HG03108 (cell line): ENCODE measurements around the gene HDAC4.
"Not testable (repeated sequence)": the region's sequence is repeated elsewhere in the genome, so short reads cannot be mapped to it uniquely, and the experiment has no call there.

ENCODE experiments used
- ATAC-seq: cut with Tn5 transposase; IDR thresholded peaks from one replicate; pipeline ENCODE4 v1.9.1; 2021; ENCODE audit warnings: moderate library complexity; ENCODE audit not compliant: unreplicated experiment

HDAC4 gene

DNA sequence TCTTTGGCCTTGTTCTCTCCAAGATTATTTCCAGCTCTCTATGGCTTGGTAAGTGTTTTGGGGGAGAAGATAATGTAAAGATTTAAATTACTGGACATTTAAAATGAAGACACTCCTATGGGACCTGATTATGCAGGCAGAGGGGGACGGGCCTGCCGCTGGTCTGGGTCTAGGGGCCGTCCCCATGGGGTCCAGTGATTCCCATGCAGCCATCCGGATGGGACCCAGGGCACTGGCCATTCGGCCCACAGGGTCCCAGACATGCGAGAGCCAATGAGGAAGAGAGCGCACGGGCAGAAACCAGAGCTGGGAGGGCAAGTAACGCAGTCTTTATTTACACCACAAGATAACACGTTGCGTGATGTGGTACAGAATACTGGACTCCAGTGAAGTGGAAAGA, 353.0 kb downstream of the HDAC4 start:
- no peak for ATAC-seq

DNA sequence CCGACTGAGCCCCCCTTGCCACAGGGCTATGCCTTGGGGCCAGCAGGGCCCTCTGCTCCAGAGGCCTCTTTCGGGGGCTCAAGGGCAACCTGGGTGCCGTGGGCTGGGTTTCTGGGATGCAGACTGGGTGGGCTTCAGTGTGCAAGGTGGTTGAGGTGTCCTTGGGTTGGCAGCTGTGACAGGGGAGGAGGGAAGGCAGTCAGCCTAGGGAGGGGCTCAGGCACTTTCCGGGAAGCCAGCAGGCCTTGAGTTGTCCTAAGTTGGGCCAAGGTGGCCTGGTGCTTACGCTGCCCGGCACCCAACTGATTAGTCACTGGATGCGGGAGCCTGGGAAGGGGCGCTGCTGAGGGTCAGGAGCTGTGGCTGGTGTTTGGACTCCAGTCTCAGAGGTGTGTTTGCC, 353.4 kb downstream of the HDAC4 start:
- ATAC-seq: no peak

GRCh38 chr2:239046822-239047221, 354.0 kb downstream of the HDAC4 start:
- no peak for ATAC-seq

DNA sequence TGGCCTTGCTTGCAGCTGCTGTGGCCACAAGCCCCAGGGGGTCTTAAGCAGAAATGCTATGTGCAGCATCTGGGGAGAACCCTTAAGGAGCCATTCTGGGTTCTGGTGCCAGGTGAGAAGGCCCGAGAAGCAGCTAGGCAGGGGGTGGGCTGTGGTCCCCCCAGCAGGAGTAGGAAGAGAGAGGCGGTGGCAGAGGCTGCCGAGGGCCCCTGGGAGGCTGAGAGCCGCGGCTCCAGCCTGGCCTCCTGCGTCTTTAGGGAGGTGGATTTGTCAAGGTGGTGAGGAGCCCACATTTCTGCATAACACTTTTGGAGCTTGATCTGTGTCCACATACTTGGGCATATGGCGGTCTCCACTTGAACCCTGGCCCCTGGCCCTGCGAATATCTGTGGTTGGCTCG, 356.5 kb downstream of the HDAC4 start:
- ATAC-seq: no peak

DNA sequence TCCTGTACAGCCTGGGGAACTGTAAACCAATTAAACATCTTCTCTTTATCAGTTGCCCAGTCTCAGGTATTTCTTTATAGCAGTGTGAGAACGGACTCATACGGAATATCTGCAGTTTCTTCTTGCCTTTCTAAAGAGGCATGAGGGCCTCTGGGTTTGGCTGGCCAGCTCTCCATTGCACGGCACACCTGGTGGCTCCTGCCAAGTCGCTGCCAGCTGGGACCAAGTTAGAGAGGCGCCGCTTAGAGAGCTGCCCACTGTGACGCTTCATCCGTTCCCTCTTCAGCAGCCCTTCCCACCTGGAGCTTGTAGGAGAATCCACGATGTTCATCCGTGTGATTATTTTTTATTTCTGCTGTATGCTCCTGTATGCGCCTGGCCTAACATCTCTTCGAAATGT, 357.5 kb downstream of the HDAC4 start:
- no peak for ATAC-seq

DNA sequence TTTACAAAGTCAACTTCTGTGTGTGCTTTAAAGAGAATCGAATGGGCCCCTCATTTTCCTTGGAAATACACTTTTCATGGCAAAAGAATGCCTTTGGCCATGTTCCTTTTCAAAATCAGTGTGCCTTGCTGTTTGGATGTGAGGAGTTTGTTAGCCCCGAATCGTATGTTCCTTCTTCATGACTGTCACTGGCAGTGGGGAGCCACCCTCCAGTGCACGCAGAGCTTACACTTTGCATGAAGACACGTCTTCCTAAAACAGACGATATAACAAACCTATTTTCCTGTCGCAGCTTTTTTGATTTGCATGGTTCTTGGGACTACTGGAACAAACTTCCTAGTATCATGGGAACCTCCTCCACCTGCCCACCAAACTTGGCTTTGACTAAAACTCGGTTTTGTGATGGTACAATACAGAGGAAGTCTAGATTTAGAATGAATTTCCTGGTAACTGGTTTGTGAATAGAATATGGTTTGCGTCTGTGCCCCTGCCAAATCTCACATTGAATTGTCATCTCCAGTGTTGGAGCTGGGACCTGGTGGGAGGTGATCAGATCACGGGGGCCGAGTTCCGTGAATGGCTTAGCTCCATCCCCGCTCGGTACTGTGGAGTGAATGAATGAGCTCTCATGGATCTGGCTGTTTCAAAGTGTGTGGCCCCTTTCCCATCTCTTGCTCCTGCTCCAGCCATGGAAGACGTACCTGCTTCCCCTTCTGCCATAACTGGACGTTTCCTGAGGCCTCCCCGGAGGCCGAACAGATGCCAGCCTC, 358.1 kb downstream of the HDAC4 start:
- no peak for ATAC-seq

DNA sequence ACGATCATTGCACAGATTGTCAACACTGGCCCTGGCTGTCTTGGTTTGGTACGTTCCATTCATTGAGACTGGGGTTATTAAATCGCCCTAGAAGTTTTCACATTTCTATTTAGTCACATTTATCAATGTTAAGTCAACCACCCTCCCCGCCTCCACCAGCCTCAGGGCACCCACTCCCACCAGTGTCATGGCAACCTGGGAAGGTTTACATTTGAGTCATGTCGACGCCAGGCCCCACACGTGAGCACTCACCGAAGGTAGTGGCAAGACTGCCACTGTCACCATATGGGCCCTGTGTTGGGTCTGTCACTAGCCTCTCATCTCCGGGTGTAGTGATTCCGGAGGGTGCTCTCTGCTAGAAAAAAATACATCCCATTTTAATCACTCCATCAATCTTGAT, 358.8 kb downstream of the HDAC4 start:
- no peak for ATAC-seq

GRCh38 chr2:239041062-239041461, 359.8 kb downstream of the HDAC4 start:
- no peak for ATAC-seq

DNA sequence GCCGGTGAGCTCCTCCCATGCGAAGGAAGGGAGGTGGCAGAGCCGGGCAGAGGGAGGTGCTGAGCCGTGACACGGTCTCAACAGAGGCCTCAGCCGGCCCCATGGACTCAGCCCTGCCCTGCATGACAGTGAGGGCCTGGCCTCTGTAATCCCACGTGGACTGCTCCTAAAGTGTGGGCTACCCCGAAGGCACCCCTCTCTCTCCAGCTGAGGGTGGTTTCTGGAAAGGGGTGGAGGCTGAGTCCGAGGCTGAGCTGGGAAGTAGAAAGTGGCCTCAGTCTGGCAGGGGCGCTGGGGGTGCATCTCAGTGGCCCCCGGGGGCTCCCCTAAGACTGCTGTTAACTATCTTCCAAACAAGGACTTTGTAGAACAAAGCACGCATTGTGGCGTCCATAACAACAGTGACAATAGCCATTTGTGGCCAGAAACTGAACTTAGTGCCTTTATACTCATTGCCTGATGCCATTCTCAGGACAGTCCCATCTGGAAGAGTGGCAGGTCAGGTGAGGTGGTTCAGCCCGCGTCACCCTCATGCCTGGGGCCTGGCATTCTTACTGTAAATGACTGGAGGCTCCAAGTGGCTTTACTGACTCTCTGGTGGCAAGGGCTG, 360.6 kb downstream of the HDAC4 start:
- no peak for ATAC-seq

GRCh38 chr2:239039479-239039861, 361.4 kb downstream of the HDAC4 start:
- ATAC-seq: no peak

GRCh38 chr2:239038773-239039478, 361.9 kb downstream of the HDAC4 start:
- ATAC-seq: no peak

DNA sequence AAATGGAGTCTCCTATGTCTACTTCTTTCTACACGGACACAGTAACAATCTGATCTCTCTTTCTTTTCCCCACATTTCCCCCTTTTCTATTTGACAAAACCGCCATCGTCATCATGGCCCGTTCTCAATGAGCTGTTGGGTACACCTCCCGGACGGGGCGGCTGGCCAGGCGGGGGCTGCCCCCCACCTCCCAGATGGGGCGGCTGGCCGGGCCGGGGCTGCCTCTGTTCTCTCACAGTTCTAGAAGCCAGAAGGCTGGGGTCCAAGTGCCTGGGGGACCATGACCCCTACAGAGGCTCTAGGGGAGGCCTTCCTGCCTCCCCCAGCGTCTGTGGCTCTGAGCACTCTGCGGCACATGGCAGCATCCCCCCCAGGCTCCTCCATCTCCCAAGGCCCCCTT, 362.5 kb downstream of the HDAC4 start:
- not testable (repeated sequence) for ATAC-seq

DNA sequence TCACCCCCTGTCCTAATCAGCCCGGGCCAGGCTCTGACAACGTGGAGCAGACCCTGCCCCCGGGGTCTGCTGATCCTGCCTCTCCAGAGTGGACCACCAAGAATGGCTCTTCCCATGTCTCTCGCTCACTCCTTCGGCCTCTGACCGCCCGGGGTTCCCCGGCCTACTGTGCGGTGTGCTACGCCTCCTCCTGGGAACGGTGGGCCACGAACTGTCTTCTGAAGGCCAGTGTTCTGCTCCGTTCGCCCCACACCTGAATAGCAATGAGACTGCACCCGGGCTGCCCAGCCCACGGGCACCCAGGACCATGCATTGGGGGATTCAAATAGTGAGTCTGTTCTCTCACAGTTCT, 363.3 kb downstream of the HDAC4 start:
- no peak for ATAC-seq

GRCh38 chr2:239036819-239037558, 363.8 kb downstream of the HDAC4 start:
- no peak for ATAC-seq

GRCh38 chr2:239035997-239036731, 364.7 kb downstream of the HDAC4 start:
- no peak for ATAC-seq

DNA sequence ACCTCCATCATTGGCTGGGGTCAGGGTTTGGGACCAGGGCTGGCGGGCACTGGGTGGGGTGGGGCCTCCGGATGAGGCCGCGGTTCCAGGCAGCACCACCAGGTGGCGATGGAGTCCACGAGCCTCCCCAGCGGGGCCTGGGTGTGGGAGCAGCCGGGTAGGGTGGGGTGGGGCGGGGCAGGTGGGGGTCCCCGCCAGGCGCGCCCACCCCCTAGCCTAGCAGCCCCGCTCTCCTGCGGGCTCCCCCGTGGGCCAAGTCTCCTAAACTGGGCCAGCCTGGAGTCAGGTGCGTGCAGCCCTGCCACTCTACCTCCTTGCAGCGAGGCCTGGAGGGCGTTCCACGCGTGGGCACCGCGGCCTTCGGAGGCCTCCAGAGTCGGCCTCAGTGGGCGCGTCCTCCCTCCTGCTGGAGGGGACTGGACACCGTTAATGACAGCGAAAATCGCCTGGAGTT, 365.4 kb downstream of the HDAC4 start:
- no peak for ATAC-seq

GRCh38 chr2:239034561-239035341, 366.1 kb downstream of the HDAC4 start:
- no peak for ATAC-seq

- ATAC-seq: no peak
Measured at GRCh38 chr2:239033801-239034560, 366.8 kb downstream of the HDAC4 start.

GRCh38 chr2:239029958-239030357, 370.9 kb downstream of the HDAC4 start:
- ATAC-seq: no peak
